HG02938 (cell line): ENCODE data around the gene GIPC1.
A peak's percentile ranks its signal among the peaks of the same experiment; 100 is the strongest.
"Not testable (repeated sequence)": the region's sequence is repeated elsewhere in the genome, so short reads cannot be mapped to it uniquely, and the experiment has no call there.

Experiments
- ATAC-seq: cut with Tn5 transposase; IDR thresholded peaks from one replicate; pipeline ENCODE4 v1.9.1; 2021; ENCODE audit warnings: mild to moderate bottlenecking, moderate library complexity; ENCODE audit not compliant: unreplicated experiment

GIPC1 gene

GRCh38 chr19:14517840-14518505, 22.0 kb upstream of the GIPC1 start, which contains the start of gene DNAJB1:
TSS of gene DNAJB1 (minus strand) at chr19:14518397. CDS start at chr19:14518349, 48 bp downstream.
- ATAC-seq: peak; percentile 61

- no peak for ATAC-seq
Observed at GRCh38 chr19:14517446-14517839, 21.5 kb upstream of the GIPC1 start.

GRCh38 chr19:14516746-14517438, 21.0 kb upstream of the GIPC1 start:
- ATAC-seq: no peak

GRCh38 chr19:14516048-14516534, 20.2 kb upstream of the GIPC1 start:
- ATAC-seq: no peak

- ATAC-seq: no peak
Observed at GRCh38 chr19:14515501-14516047, 19.6 kb upstream of the GIPC1 start.

GRCh38 chr19:14514215-14514863, 18.4 kb upstream of the GIPC1 start:
- no peak for ATAC-seq

GRCh38 chr19:14512406-14512961, 16.6 kb upstream of the GIPC1 start:
- no peak for ATAC-seq

GRCh38 chr19:14511229-14511593, 15.3 kb upstream of the GIPC1 start:
- ATAC-seq: no peak

GRCh38 chr19:14510311-14511228, 14.6 kb upstream of the GIPC1 start:
- ATAC-seq: no peak

GRCh38 chr19:14507704-14508542, 12.0 kb upstream of the GIPC1 start:
- no peak for ATAC-seq

- no peak for ATAC-seq
Observed at GRCh38 chr19:14505488-14506239, 9.7 kb upstream of the GIPC1 start.

- ATAC-seq: not testable (repeated sequence)
Observed at GRCh38 chr19:14504575-14504974, 8.6 kb upstream of the GIPC1 start.

GRCh38 chr19:14503285-14503684, 7.4 kb upstream of the GIPC1 start:
- ATAC-seq: no peak

- no peak for ATAC-seq
Observed at GRCh38 chr19:14502334-14503092, 6.6 kb upstream of the GIPC1 start.

GRCh38 chr19:14497228-14497921, 1.4 kb upstream of the GIPC1 start:
- no peak for ATAC-seq

GRCh38 chr19:14496834-14497227, 904 bp upstream of the GIPC1 start:
- no peak for ATAC-seq

- no peak for ATAC-seq
Observed at GRCh38 chr19:14495672-14496028, 277 bp downstream of the GIPC1 start.
